ENCODE results near the gene DLGAP4.
"Not testable (repeated sequence)": the region's sequence is repeated elsewhere in the genome, so short reads cannot be mapped to it uniquely, and the experiment has no call there.

Gene DLGAP4

GRCh38 chr20:36359668-36360406 is 53.7 kb downstream of the DLGAP4 start:
- DNase-seq, result no peak

- DNase-seq, result no peak
Observed at GRCh38 chr20:36360429-36360828, 54.3 kb downstream of the DLGAP4 start.

- DNase-seq, result no peak
Observed at GRCh38 chr20:36361406-36361805, 55.3 kb downstream of the DLGAP4 start.

- DNase-seq, result no peak
Observed at GRCh38 chr20:36362261-36362660, 56.1 kb downstream of the DLGAP4 start.

- DNase-seq, result no peak
Observed at GRCh38 chr20:36362978-36363713, 57.0 kb downstream of the DLGAP4 start.

GRCh38 chr20:36364506-36364905 is 58.4 kb downstream of the DLGAP4 start:
- DNase-seq, result peak; percentile 16

GRCh38 chr20:36366623-36367369 is 60.7 kb downstream of the DLGAP4 start:
- DNase-seq, result no peak

- no peak for DNase-seq
Observed at GRCh38 chr20:36367370-36367745, 61.2 kb downstream of the DLGAP4 start.

- peak; percentile 77 for DNase-seq
Observed at GRCh38 chr20:36367907-36368799, 62.0 kb downstream of the DLGAP4 start.

GRCh38 chr20:36368869-36369268 is 62.7 kb downstream of the DLGAP4 start:
- DNase-seq, result no peak

- no peak for DNase-seq
Observed at GRCh38 chr20:36369739-36370138, 63.6 kb downstream of the DLGAP4 start.

- DNase-seq, result no peak
Observed at GRCh38 chr20:36370991-36371790, 65.1 kb downstream of the DLGAP4 start.

GRCh38 chr20:36372666-36373065 is 66.5 kb downstream of the DLGAP4 start:
- DNase-seq, result no peak

GRCh38 chr20:36373089-36373488 is 67.0 kb downstream of the DLGAP4 start:
- DNase-seq, result no peak

- no peak for DNase-seq
Observed at GRCh38 chr20:36374995-36375394, 68.9 kb downstream of the DLGAP4 start.

GRCh38 chr20:36377348-36378326 is 71.5 kb downstream of the DLGAP4 start:
- no peak for DNase-seq

GRCh38 chr20:36378686-36379085 is 72.5 kb downstream of the DLGAP4 start:
- DNase-seq, result no peak

- DNase-seq, result not testable (repeated sequence)
Observed at GRCh38 chr20:36379914-36380313, 73.8 kb downstream of the DLGAP4 start.

- no peak for DNase-seq
Observed at GRCh38 chr20:36384022-36384619, 78.0 kb downstream of the DLGAP4 start.

GRCh38 chr20:36385503-36385902 is 79.4 kb downstream of the DLGAP4 start:
- no peak for DNase-seq
